GM23338 (cell line): ENCODE results near the gene ADTRP.

ENCODE experiments used
- CREB1 ChIP-seq: fragments of 250-450 bp; sonication (Bioruptor Pico); IDR thresholded peaks from 2 replicates; pipeline ENCODE4 v1.5.0; 2020; ENCODE audit warnings: low read depth, mild to moderate bottlenecking, moderate library complexity
- CTCF ChIP-seq, 2 experiments: fragments of 200-600 bp in 1 of 2; sonication (generic) in 1 of 2; conservative IDR thresholded peaks; 2 replicates each; pipeline versions ENCODE4 v1.5.1 to v1.6.1; 2016 to 2017; ENCODE audit warnings: antibody characterized with exemption in 2 of 2, low read depth in 2 of 2, mild to moderate bottlenecking in 2 of 2, moderate library complexity in 1 of 2
- ETS1 ChIP-seq: IDR thresholded peaks from 2 replicates; pipeline ENCODE4 v1.6.1; 2016; ENCODE audit warnings: antibody characterized with exemption
- EZH2 ChIP-seq: fragments of 200-600 bp; sonication (generic); IDR thresholded peaks from one replicate; pipeline ENCODE4 v1.8.0; 2017; ENCODE audit warnings: antibody characterized with exemption, mild to moderate bottlenecking, low read depth; ENCODE audit not compliant: unreplicated experiment
- EZH2phosphoT487 ChIP-seq: fragments of 200-600 bp; sonication (generic); IDR thresholded peaks from one replicate; pipeline ENCODE4 v1.8.1; 2018; ENCODE audit warnings: antibody characterized with exemption; ENCODE audit not compliant: unreplicated experiment
- JUNB ChIP-seq: IDR thresholded peaks from one replicate; pipeline ENCODE4 v1.6.1; 2016; ENCODE audit warnings: antibody characterized with exemption; ENCODE audit not compliant: unreplicated experiment
- POLR2AphosphoS5 ChIP-seq: IDR thresholded peaks from 2 replicates; pipeline ENCODE4 v1.6.1; 2016; ENCODE audit warnings: antibody characterized with exemption, low read depth
- REST ChIP-seq: IDR thresholded peaks from one replicate; pipeline ENCODE4 v1.6.1; 2018; ENCODE audit warnings: antibody characterized with exemption; ENCODE audit not compliant: unreplicated experiment
- STAT1 ChIP-seq: IDR thresholded peaks from one replicate; pipeline ENCODE4 v1.6.1; 2016; ENCODE audit warnings: antibody characterized with exemption; ENCODE audit not compliant: unreplicated experiment
- ZNF114 ChIP-seq: fragments of 250-450 bp; sonication (Bioruptor Pico); IDR thresholded peaks from 2 replicates; pipeline ENCODE4 v1.5.0; 2020; ENCODE audit warnings: mild to moderate bottlenecking, moderate library complexity
- ZNF331 ChIP-seq: fragments of 250-450 bp; sonication (Bioruptor Pico); IDR thresholded peaks from 2 replicates; pipeline ENCODE4 v1.5.0; 2020; ENCODE audit warnings: low read depth, mild to moderate bottlenecking, moderate library complexity

- no peak for TF ChIP-seq EZH2
- no peak for TF ChIP-seq EZH2phosphoT487
- no peak for TF ChIP-seq POLR2AphosphoS5
- no peak for TF ChIP-seq JUNB
- TF ChIP-seq CTCF (conservative IDR thresholded peaks at IDR 0.05; ENCODE audit: low read depth in 2 of 2) = no peak
- no peak for TF ChIP-seq STAT1
- no peak for TF ChIP-seq REST
- no peak for TF ChIP-seq CREB1 (CRISPR knock-in tag)
- TF ChIP-seq ZNF331 (CRISPR knock-in tag) = no peak
- no peak for TF ChIP-seq ETS1
- no peak for TF ChIP-seq ZNF114 (CRISPR knock-in tag)
Measured at GRCh38 chr6:11779329-11780096, 910 bp upstream of the ADTRP start.
